HepG2 (cell line): ENCODE results near the gene PCLO. TPM values are rescaled to one million over a fixed set of nuclear protein-coding genes. Genes with fewer than 3 reads are reported as not detected.

ENCODE experiments used
- ATAC-seq: fragments of 200-7000 bp; cut with Tn5 transposase; 3 replicates; pipeline ENCODE4 v1.9.1; 2020; ENCODE audit warnings: mild to moderate bottlenecking, moderate library complexity
- BruUV-seq: library from RNA; stranded (reverse); fragments of 400-500 nt; replicated peaks from 2 replicates; lab custom pipeline; 2021; lab: Mats Ljungman, UMichigan
- CTCF ChIA-PET: fragments of 300-600 bp; formaldehyde crosslinking; extraction: SDS; loops from one replicate; lab custom pipeline; 2021; ENCODE audit warnings: low total read pairs, inconsistent platforms, low intra/inter-chr PET ratio; lab: Yijun Ruan, JAX
- POLR2A ChIA-PET: fragments of 350-600 bp; sonication (Branson Sonifier 250); formaldehyde crosslinking; loops from one replicate; lab custom pipeline; 2020; ENCODE audit warnings: antibody characterized with exemption, inconsistent platforms; lab: Yijun Ruan, JAX
- DNase-seq: peaks from one replicate; pipeline ENCODE4 v3.0.0-alpha.2; 2015; ENCODE audit warnings: low spot score
- FAIRE-seq: peaks from 3 replicates; lab custom pipeline; 2011; peaks lifted over from hg19 to GRCh38; lab: Jason Lieb, UNC
- H2AFZ ChIP-seq: one replicate; pipeline ENCODE4 v1.6.1; 2011; ENCODE audit warnings: low read length, inconsistent platforms
- H3K27ac ChIP-seq: fragments of 300-600 bp; 3 replicates; pipeline ENCODE4 v1.8.0; 2011; ENCODE audit warnings: mixed run types, mild to moderate bottlenecking, mixed read lengths, low read length, inconsistent platforms; ENCODE audit not compliant: insufficient read depth; ENCODE audit errors: extremely low read length
- H3K27me3 ChIP-seq, 2 experiments: fragments of 200-600 bp in 1 of 2; 2 replicates in 1 of 2; 3 replicates in 1 of 2; pipeline versions ENCODE4 v1.6.0 to v1.8.0; 2011; ENCODE audit warnings: low read length in 2 of 2, mild to moderate bottlenecking in 2 of 2, moderate library complexity in 2 of 2, inconsistent platforms in 1 of 2; ENCODE audit not compliant: insufficient read depth in 2 of 2, control insufficient read depth in 1 of 2
- H3K36me3 ChIP-seq, 2 experiments: fragments of 200-600 bp in 1 of 2; replicated peaks in 1 of 2; 2 replicates in 1 of 2; 3 replicates in 1 of 2; pipeline versions ENCODE4 v1.5.1 to v1.8.0; 2011; ENCODE audit warnings: low read length in 2 of 2, inconsistent platforms in 1 of 2; ENCODE audit not compliant: insufficient read depth in 2 of 2, control insufficient read depth in 1 of 2
- H3K4me1 ChIP-seq: 2 replicates; pipeline ENCODE4 v1.5.1; 2012; ENCODE audit warnings: low read length, inconsistent platforms; ENCODE audit not compliant: insufficient read depth
- H3K4me2 ChIP-seq: 2 replicates; pipeline ENCODE4 v1.6.0; 2011; ENCODE audit warnings: low read depth, low read length, inconsistent platforms
- H3K4me3 ChIP-seq, 3 experiments: fragments of 200-600 bp in 1 of 3; sonication (generic), shearing (Covaris generic) in 1 of 3; replicated peaks in 1 of 3; 2 replicates each; pipeline ENCODE4 v1.5.1; 2011 to 2016; ENCODE audit warnings: low read length in 3 of 3, inconsistent platforms in 2 of 3, low read depth in 2 of 3, mild to moderate bottlenecking in 2 of 3, control low read depth in 1 of 3, mixed read lengths in 1 of 3; ENCODE audit not compliant: insufficient read depth in 1 of 3
- H3K79me2 ChIP-seq: one replicate; pipeline ENCODE4 v1.6.1; 2011; ENCODE audit warnings: low read length, inconsistent platforms; ENCODE audit not compliant: insufficient read depth
- H3K9ac ChIP-seq: 2 replicates; pipeline ENCODE4 v1.6.0; 2011; ENCODE audit warnings: mild to moderate bottlenecking, low read depth, low read length, inconsistent platforms; ENCODE audit not compliant: insufficient read depth
- H3K9me3 ChIP-seq: 2 replicates; pipeline ENCODE4 v1.5.1; 2012; ENCODE audit warnings: mild to moderate bottlenecking, low read length
- H4K20me1 ChIP-seq: 2 replicates; pipeline ENCODE4 v1.6.0; 2011; ENCODE audit warnings: inconsistent platforms, mild to moderate bottlenecking, low read length, moderate library complexity; ENCODE audit not compliant: insufficient read depth
- BRCA1 ChIP-seq: sonication (generic); formaldehyde crosslinking; IDR thresholded peaks from 2 replicates; pipeline ENCODE4 v1.4.0; 2020; ENCODE audit warnings: missing genetic modification reagents
- MYPOP ChIP-seq: sonication (generic); formaldehyde crosslinking; IDR thresholded peaks from 2 replicates; pipeline ENCODE4 v1.8.1; 2023; ENCODE audit warnings: mild to moderate bottlenecking, moderate library complexity, missing genetic modification reagents
- NCOA2 ChIP-seq: sonication (generic); formaldehyde crosslinking; IDR thresholded peaks from 2 replicates; pipeline ENCODE4 v1.8.0; 2022; ENCODE audit warnings: inconsistent platforms
- SP140L ChIP-seq: sonication (generic); formaldehyde crosslinking; IDR thresholded peaks from 2 replicates; pipeline ENCODE4 v1.4.0; 2020; ENCODE audit warnings: missing genetic modification reagents, borderline replicate concordance
- TBX3 ChIP-seq: fragments of 450-650 bp; IDR thresholded peaks from 2 replicates; pipeline ENCODE4 v1.6.1; 2017; ENCODE audit warnings: antibody characterized with exemption, mild to moderate bottlenecking, inconsistent platforms, borderline replicate concordance
- ZNF274 ChIP-seq: sonication (generic); formaldehyde crosslinking; IDR thresholded peaks from 2 replicates; pipeline ENCODE4 v1.5.1; 2020; ENCODE audit warnings: mild to moderate bottlenecking, missing genetic modification reagents
- ZNF710 ChIP-seq: sonication (generic); formaldehyde crosslinking; IDR thresholded peaks from 2 replicates; pipeline ENCODE4 v1.5.0; 2020; ENCODE audit warnings: mild to moderate bottlenecking, missing genetic modification reagents, borderline replicate concordance
- ZNF850 ChIP-seq: sonication (generic); formaldehyde crosslinking; conservative IDR thresholded peaks from 2 replicates; pipeline ENCODE4 v1.9.0; 2021; ENCODE audit warnings: mild to moderate bottlenecking, missing genetic modification reagents
- WGBS: methylation state at CpG from one replicate; pipeline ENCODE4 v1.1.6; 2017; ENCODE audit warnings: low lambda C conversion rate; 5-methylcytosine and 5-hydroxymethylcytosine counted together
- in situ Hi-C: cut with HindIII; loops from 2 replicates; pipeline ENCODE4 v1.10.0; 2017; ENCODE audit warnings: low pct_unique_long_range_greater_than_20kb; ENCODE audit not compliant: extremely low pct_ligation_motif_present
- intact Hi-C: fragments of 100-400 bp; cut with micrococcal nuclease; formaldehyde crosslinking; loops from one replicate; pipeline ENCODE4 v1.10.0; 2022; ENCODE audit not compliant: unreplicated experiment
- polyA plus RNA-seq, 8 experiments: library from polyadenylated mRNA; depleted of rRNA in 3 of 8; stranded (reverse) in 7 of 8; unstranded in 1 of 8; fragments of >200 nt; fragmentation: Illumina TruSeq in 4 of 8; extraction: Trizol in 4 of 8; gene quantifications; 2 replicates each; pipeline versions ENCODE4 v1.2.1 to v1.2.3, GENCODE V29; 2011 to 2016; ENCODE audit warnings: low read depth in 4 of 8, missing spikeins in 1 of 8, mixed read lengths in 1 of 8; ENCODE audit not compliant: insufficient read depth in 1 of 8
- total RNA-seq, 5 experiments: library from RNA; depleted of rRNA; stranded (reverse); fragments of >200 nt; fragmentation: Illumina TruSeq; extraction: Trizol; gene quantifications; 2 replicates each; pipeline ENCODE4 v1.2.3, GENCODE V29; 2016; ENCODE audit warnings: low read depth in 1 of 5

PCLO gene
- total and polyA plus RNA-seq, 2 of the 13 experiments (the other 11 are each of a cell fraction or from before 2014, with no cell fraction given) = 0.07 to 0.29 TPM

GRCh38 chr7:82762880-82763279 is 399.8 kb downstream of the PCLO start:
- BruUV-seq = no TSS peak
- Histone ChIP-seq H3K79me2 (no peaks in the 10 kb centered on the region), H3K9ac (no peak overlapping the region), H3K36me3 (no peaks in the 10 kb centered on the region), H3K9me3 (no peaks in the 10 kb centered on the region), H3K4me3 (no peak overlapping the region), H3K27ac (no peak overlapping the region), H4K20me1 (no peaks in the 10 kb centered on the region), H3K27me3 (no peaks in the 10 kb centered on the region), H3K4me2 (no peak overlapping the region), H3K4me1 (no peaks in the 10 kb centered on the region), H2AFZ (no peak overlapping the region)
- 3% methylated on average over 3 of the region's 3 CpGs for WGBS
- FAIRE-seq = no peak
- in situ Hi-C loops (no loop called here), intact Hi-C loops (no loop called here)
- no peak for ATAC-seq
- DNase-seq = no peak
- ChIA-PET CTCF (no interaction called here), POLR2A (no interaction called here)
- TF ChIP-seq ZNF274 (CRISPR knock-in tag) = no peak
- no peak for TF ChIP-seq ZNF850 (CRISPR knock-in tag)
- no peak for TF ChIP-seq ZNF710 (CRISPR knock-in tag)
- no peak for TF ChIP-seq TBX3
- no peak for TF ChIP-seq SP140L (CRISPR knock-in tag)
- TF ChIP-seq BRCA1 (CRISPR knock-in tag) = no peak
- TF ChIP-seq MYPOP (CRISPR knock-in tag) = no peak
- TF ChIP-seq NCOA2 = no peak
- TF ChIP-seq, all 625 proteins: peak for 0
